Large intestine (tissue), 12 donors: ENCODE measurements around the gene VPS26C. TPM values are rescaled to one million over a fixed set of nuclear protein-coding genes. Genes with fewer than 3 reads are reported as not detected.
"Not testable (repeated sequence)": the region's sequence is repeated elsewhere in the genome, so short reads cannot be mapped to it uniquely, and the experiment has no call there.

Source experiments
- DNase-seq, 2 donors: peaks; one replicate each; pipeline versions ENCODE4 v3.0.0 to v3.0.0-alpha.2; 2013
- H3K27ac ChIP-seq: one replicate; pipeline ENCODE4 v1.5.1; 2013; ENCODE audit warnings: low read length
- H3K27me3 ChIP-seq: 2 replicates; pipeline ENCODE4 v1.6.1; 2013; ENCODE audit warnings: low read length; ENCODE audit not compliant: control insufficient read depth, insufficient read depth
- H3K36me3 ChIP-seq: 2 replicates; pipeline ENCODE4 v1.6.1; 2013; ENCODE audit warnings: low read length; ENCODE audit not compliant: control insufficient read depth, insufficient read depth
- H3K4me1 ChIP-seq: one replicate; pipeline ENCODE4 v1.6.1; 2013; ENCODE audit warnings: low read length; ENCODE audit not compliant: control insufficient read depth, insufficient read depth
- H3K4me3 ChIP-seq: one replicate; pipeline ENCODE4 v1.5.1; 2013; ENCODE audit warnings: low read length
- H3K9me3 ChIP-seq: one replicate; pipeline ENCODE4 v1.6.1; 2013; ENCODE audit warnings: mild to moderate bottlenecking, low read depth, low read length, moderate library complexity; ENCODE audit not compliant: control insufficient read depth
- WGBS: methylation state at CpG from one replicate; pipeline ENCODE4 v1.1.5; 2013; ENCODE audit warnings: low lambda C conversion rate; ENCODE audit not compliant: insufficient coverage; 5-methylcytosine and 5-hydroxymethylcytosine counted together
- long read RNA-seq, 11 donors: transcript quantifications; one replicate each; lab custom pipeline, GENCODE V29; 2026
- polyA plus RNA-seq: library from polyadenylated mRNA; unstranded; fragments of 120-200 nt; gene quantifications from one replicate; pipeline ENCODE4 v1.2.1, GENCODE V29; 2013

The VPS26C gene
- 49.5 TPM for polyA plus RNA-seq
- long read RNA-seq, donor 1, transcript VPS26C-201 (8 exons, 3,256 nt), result major isoform, 5 of 9 reads
- long read RNA-seq, donor 1, partial matches to known transcripts, result 0 of 9 reads
- long read RNA-seq, donor 1, other reads (novel, unspliced or antisense), result 0 of 9 reads
- long read RNA-seq, donor 2, transcript VPS26C-201 (8 exons, 3,256 nt), result major isoform, 11 of 33 reads
- long read RNA-seq, donor 2, transcript VPS26C-213 (2 exons, 959 nt), result minor isoform, 6 of 33 reads
- long read RNA-seq, donor 2, partial matches to known transcripts, result 15 of 33 reads
- long read RNA-seq, donor 2, other reads (novel, unspliced or antisense), result 0 of 33 reads
- long read RNA-seq, donor 3, transcript VPS26C-213 (2 exons, 959 nt), result minor isoform, 9 of 21 reads
- long read RNA-seq, donor 3, transcript VPS26C-201 (8 exons, 3,256 nt), result major isoform, 10 of 21 reads
- long read RNA-seq, donor 3, partial matches to known transcripts, result 0 of 21 reads
- long read RNA-seq, donor 3, other reads (novel, unspliced or antisense), result 0 of 21 reads
- long read RNA-seq, donor 4, partial matches to known transcripts, result 0 of 1 reads
- long read RNA-seq, donor 4, other reads (novel, unspliced or antisense), result 0 of 1 reads
- long read RNA-seq, donor 5, full-length matches to known transcripts, result 11 of 11 reads
- long read RNA-seq, donor 5, partial matches to known transcripts, result 0 of 11 reads
- long read RNA-seq, donor 5, other reads (novel, unspliced or antisense), result 0 of 11 reads
- long read RNA-seq, donor 6, transcript VPS26C-201 (8 exons, 3,256 nt), result major isoform, 10 of 19 reads
- long read RNA-seq, donor 6, partial matches to known transcripts, result 0 of 19 reads
- long read RNA-seq, donor 6, other reads (novel, unspliced or antisense), result 0 of 19 reads
- long read RNA-seq, donor 7, partial matches to known transcripts, result 0 of 7 reads
- long read RNA-seq, donor 7, other reads (novel, unspliced or antisense), result 0 of 7 reads
- long read RNA-seq, donor 8, transcript VPS26C-201 (8 exons, 3,256 nt), result major isoform, 6 of 13 reads
- long read RNA-seq, donor 8, partial matches to known transcripts, result 0 of 13 reads
- long read RNA-seq, donor 8, other reads (novel, unspliced or antisense), result 0 of 13 reads
- long read RNA-seq, donor 9, transcript VPS26C-213 (2 exons, 959 nt), result major isoform, 5 of 15 reads
- long read RNA-seq, donor 9, partial matches to known transcripts, result 0 of 15 reads
- long read RNA-seq, donor 9, other reads (novel, unspliced or antisense), result 5 of 15 reads
- long read RNA-seq, donor 10, transcript VPS26C-201 (8 exons, 3,256 nt), result major isoform, 12 of 26 reads
- long read RNA-seq, donor 10, transcript VPS26C-213 (2 exons, 959 nt), result minor isoform, 8 of 26 reads
- long read RNA-seq, donor 10, partial matches to known transcripts, result 0 of 26 reads
- long read RNA-seq, donor 10, other reads (novel, unspliced or antisense), result 0 of 26 reads
- long read RNA-seq, donor 11, transcript VPS26C-201 (8 exons, 3,256 nt), result major isoform, 11 of 12 reads
- long read RNA-seq, donor 11, partial matches to known transcripts, result 0 of 12 reads
- long read RNA-seq, donor 11, other reads (novel, unspliced or antisense), result 0 of 12 reads

DNA sequence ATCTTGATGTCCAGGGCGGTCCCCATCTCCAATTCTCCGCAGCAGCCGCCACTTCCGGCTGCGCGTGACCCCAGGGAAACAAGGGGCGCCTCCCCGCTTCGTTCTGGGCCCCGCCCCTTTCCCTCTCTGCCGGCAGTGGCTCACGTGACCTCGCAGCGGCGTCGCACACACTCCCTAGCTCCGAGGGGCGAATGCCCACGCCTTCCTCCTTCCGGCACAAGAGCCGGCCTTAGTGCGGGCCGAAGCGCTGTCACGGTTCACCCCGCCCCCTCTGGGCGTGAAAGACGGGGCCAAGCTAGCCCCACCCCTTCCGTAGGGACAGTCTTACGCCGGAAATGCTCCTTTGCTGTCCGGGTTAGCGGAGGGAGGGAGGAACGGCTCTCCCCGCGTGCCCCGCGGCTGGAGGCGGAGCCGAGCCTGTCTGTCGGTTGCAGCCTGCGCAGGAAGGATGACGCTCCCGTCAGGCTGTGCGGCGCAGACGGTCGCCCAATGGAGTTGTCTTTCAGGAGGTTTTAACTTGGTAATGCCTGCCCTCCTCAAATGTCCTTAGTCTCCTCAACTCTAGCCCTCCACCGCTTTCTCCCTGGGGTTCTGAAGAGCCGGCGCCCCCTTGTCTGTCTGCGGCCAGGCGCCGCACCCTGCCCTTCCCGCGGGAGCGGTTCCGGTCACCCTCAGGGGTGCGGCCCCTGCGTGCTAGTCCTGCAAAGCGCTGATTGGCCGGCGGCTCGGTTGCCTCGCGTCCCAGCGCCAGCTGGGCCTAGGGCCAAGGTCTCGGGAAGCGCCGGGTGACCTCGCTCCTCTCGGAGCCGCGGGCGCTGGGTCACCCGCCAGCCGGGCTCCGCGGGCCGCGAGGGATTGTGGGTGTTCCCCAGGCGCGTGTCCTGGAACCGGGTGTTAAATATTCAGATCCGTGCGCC lies at the start of gene VPS26C:
Gene VPS26C (minus strand): TSS at position 66 of the 917 bp plus-strand sequence. CDS start 40 bp downstream, at position 26.
- WGBS, result no CpG with 5 or more reads among the region's 86 CpGs
- Histone ChIP-seq H3K36me3 (peaks cover 5% of the 10 kb centered on the region), H3K27me3 (no peaks in the 10 kb centered on the region), H3K9me3 (no peaks in the 10 kb centered on the region), H3K4me1 (peaks cover 9% of the 10 kb centered on the region), H3K4me3 (peak within 1 kb of the TSS; percentile 85), H3K27ac (peak within 1 kb of the TSS; percentile 100)
- DNase-seq, result peak; percentile 100

DNA sequence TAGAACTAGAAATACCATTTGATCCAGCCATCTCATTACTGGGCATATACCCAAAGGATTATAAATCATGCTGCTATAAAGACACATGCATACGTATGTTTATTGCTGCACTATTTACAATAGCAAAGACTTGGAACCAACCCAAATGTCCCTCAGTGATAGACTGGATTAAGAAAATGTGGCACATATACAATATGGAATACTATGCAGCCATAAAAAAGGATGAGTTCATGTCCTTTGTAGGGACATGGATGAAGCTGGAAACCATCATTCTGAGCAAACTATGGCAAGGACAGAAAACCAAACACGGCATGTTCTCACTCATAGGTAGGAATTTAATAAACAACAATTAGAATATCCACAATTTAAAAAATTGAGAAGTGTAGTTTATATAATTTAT lies 48.9 kb upstream of the VPS26C start:
- DNase-seq, H3K4me3 ChIP-seq, H3K27ac ChIP-seq, H3K36me3 ChIP-seq, H3K4me1 ChIP-seq, H3K27me3 ChIP-seq: not testable (repeated sequence)
- WGBS, result no CpG with 5 or more reads among the region's 2 CpGs
- H3K9me3 ChIP-seq, result peaks cover 12% of the 10 kb centered on the region

DNA sequence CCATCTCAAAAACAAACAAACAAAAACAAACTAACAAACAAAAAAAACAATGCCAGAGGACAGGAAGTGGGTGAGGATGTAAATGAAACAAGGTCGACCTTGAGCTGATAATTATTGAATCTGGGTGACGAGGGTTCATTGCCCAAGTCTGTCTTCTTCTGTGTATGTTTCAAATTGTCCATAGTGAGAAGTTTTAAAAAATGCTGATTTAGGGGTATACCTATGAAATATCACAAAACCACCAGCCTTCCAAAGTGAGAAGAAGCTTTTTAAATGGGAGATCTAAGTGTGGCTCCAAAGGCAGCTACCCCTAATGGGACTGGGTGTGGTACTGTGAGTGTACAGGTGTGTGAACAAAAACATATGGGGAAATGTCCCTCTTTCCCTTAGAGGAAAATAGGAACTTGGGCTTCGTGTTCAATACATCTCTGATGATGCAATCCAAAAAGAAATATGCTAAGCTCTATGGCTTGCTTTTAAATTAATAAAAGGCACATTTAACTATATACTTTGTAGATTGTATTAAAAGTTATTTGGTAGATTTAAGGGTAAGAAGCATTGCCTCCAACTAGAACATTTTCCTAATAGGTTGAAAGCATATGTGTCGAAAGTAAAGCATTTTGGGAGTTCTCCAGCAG lies 33.1 kb upstream of the VPS26C start:
- DNase-seq, result no peak
- H3K9me3 ChIP-seq, result no peaks in the 10 kb centered on the region
- H3K4me1 ChIP-seq, result no peaks in the 10 kb centered on the region
- WGBS, result 71% methylated on average over 2 of the region's 4 CpGs
- H3K36me3 ChIP-seq, result no peaks in the 10 kb centered on the region
- H3K27me3 ChIP-seq, result no peaks in the 10 kb centered on the region
- H3K27ac ChIP-seq, result no peak overlapping the region
- no peak overlapping the region for H3K4me3 ChIP-seq

DNA sequence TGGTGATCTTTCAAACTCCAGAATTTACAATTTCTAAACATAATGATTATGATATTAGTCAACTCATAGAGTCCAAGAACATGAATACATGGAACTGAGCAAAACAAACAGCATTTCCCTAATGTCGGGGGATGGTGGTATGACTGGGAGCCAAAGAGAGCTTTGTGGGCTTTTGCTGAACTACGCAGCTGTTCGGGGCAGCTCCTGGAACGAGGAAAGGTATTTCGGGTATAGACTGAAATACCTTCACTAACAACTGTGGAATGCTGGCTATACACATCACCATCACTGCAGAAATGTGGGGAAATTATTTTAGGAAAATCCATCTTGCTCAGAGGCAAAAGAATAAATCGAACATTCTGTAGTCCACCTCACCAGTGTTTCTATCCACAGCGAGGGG lies 30.2 kb upstream of the VPS26C start:
- no peak for DNase-seq
- H3K27ac ChIP-seq, result no peak overlapping the region
- H3K9me3 ChIP-seq, result no peaks in the 10 kb centered on the region
- H3K4me3 ChIP-seq, result no peak overlapping the region
- no peaks in the 10 kb centered on the region for H3K36me3 ChIP-seq
- H3K27me3 ChIP-seq, result no peaks in the 10 kb centered on the region
- 80% methylated on average over 1 of the region's 7 CpGs for WGBS
- H3K4me1 ChIP-seq, result no peaks in the 10 kb centered on the region

DNA sequence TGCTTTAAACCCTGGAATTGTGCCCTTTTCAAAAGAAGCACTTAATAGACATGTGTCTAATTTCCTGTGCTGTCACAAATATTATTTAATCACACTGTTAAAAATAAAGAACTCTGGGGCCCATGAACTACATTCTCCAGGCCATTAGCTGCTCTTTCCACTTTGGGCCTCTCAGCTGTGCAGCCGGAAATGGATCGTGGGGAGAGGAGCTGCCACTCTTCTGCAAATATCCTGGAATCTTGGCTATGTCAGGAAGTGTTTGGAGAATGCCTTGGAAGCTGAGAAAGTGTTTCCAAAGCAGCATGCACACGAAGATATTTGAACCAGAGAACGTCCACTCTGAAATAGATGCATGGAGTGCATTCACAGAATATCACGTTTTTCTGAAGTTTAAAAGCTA lies 27.5 kb upstream of the VPS26C start:
- H3K4me1 ChIP-seq, result no peaks in the 10 kb centered on the region
- 54% methylated on average over 3 of the region's 5 CpGs for WGBS
- no peaks in the 10 kb centered on the region for H3K36me3 ChIP-seq
- H3K9me3 ChIP-seq, result no peaks in the 10 kb centered on the region
- peak in 1 of 2 donors; percentile 8 for DNase-seq
- no peak overlapping the region for H3K4me3 ChIP-seq
- H3K27me3 ChIP-seq, result no peaks in the 10 kb centered on the region
- no peak overlapping the region for H3K27ac ChIP-seq

DNA sequence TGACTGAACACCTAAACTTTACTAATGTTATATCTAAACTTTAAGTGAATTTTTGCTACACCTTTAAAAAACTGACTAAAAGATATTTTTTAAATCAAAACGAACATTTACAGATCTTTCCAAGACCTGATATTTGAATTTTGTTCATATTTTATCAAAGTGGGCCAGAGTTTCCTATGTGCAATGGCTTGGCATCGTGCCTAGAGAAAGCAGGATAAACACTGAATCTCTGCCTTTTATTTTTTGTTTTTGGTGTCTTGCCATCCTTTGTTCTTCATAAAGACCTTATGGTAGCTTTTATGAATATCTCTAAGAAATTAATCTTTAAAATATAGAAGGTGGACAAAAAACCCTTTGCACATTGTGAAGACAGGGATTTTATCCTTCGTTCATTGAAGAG lies 25.8 kb upstream of the VPS26C start:
- Histone ChIP-seq H3K4me1 (no peaks in the 10 kb centered on the region), H3K27me3 (no peaks in the 10 kb centered on the region), H3K9me3 (no peaks in the 10 kb centered on the region), H3K36me3 (no peaks in the 10 kb centered on the region), H3K27ac (no peak overlapping the region), H3K4me3 (no peak overlapping the region)
- 69% methylated on average over 2 of the region's 3 CpGs for WGBS
- DNase-seq, result no peak

DNA sequence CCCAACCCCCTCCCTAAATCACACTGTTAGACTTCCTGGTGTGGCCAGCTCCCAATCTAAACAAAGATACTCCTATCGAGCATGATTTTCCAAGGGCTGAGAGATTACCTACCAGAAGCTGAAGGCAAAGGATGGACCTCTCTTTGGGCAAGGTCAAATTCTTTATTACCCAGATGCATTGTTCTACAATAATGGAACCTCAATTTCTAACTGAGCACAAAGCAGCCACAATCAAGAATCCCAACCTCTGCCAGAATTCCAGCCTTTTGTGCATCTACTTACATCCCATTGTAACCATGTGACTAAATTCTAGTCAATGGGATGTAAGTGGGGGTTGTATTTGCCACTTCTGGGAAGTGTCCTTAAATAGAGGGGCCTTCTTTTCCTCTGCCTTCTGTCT lies 24.9 kb upstream of the VPS26C start:
- no peaks in the 10 kb centered on the region for H3K36me3 ChIP-seq
- no peak overlapping the region for H3K27ac ChIP-seq
- no peaks in the 10 kb centered on the region for H3K4me1 ChIP-seq
- DNase-seq, result no peak
- no CpG with 5 or more reads among the region's 1 CpG for WGBS
- no peaks in the 10 kb centered on the region for H3K9me3 ChIP-seq
- no peak overlapping the region for H3K4me3 ChIP-seq
- no peaks in the 10 kb centered on the region for H3K27me3 ChIP-seq

DNA sequence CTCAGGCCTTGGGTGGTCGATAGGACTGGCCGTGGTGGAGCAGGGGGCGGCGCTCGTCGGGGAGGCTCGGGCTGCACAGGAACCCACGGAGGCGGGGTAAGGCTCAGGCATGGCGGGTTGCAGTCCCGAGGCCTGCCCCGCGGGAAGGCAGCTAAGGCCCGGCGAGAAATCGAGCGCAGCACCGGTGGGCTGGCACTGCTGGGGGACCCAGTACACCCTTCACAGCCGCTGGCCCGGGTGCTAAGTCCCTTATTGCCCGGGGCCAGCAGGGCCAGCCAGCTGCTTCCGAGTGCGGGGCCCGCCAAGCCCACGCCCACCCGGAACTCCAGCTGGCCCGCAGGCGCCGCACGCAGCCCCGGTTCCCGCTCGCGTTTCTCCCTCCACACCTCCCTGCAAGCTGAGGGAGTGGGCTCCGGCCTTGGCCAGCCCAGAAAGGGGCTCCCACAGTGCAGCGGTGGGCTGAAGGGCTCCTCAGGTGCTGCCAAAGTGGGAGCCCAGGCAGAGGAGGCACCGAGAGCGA lies 16.1 kb upstream of the VPS26C start:
- not testable (repeated sequence) for H3K9me3 ChIP-seq, DNase-seq, H3K36me3 ChIP-seq, H3K4me1 ChIP-seq, H3K4me3 ChIP-seq, H3K27me3 ChIP-seq, H3K27ac ChIP-seq
- no CpG with 5 or more reads among the region's 38 CpGs for WGBS

DNA sequence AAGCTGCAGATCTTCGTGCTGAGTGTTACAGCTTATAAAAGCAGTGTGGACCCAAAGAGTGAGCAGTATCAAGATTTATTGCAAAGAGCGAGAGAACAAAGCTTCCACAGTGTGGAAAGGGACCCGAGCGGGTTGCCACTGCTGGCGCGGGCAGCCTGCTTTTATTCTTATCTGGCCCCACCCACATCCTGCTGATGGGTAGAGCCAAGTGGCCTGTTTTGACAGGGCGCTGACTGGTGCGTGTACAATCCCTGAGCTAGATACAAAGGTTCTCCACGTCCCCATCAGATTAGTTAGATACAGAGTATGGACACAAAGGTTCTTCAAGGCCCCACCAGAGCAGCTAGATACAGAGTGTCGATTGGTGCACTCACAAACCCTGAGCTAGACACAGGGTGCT lies 15.5 kb upstream of the VPS26C start:
- H3K36me3 ChIP-seq, H3K27me3 ChIP-seq, H3K9me3 ChIP-seq, H3K4me1 ChIP-seq, H3K27ac ChIP-seq, DNase-seq, H3K4me3 ChIP-seq: not testable (repeated sequence)
- WGBS, result no CpG with 5 or more reads among the region's 10 CpGs
